Esophagus squamous epithelium (tissue), 5 donors: ENCODE data around the gene OTULINL. TPM values are rescaled to one million over a fixed set of nuclear protein-coding genes. Genes with fewer than 3 reads are reported as not detected.
A peak's percentile ranks its signal among the peaks of the same experiment; 100 is the strongest.

Experiments
- DNase-seq: peaks from one replicate; lab custom pipeline; 2025; lab: John Stamatoyannopoulos, UW
- H3K27ac ChIP-seq, 4 donors: fragments of 200-600 bp; sonication (generic); one replicate each; pipeline ENCODE4 v1.5.1; 2016 to 2019; ENCODE audit warnings: mild to moderate bottlenecking in 1 of 4
- H3K27me3 ChIP-seq, 4 donors: fragments of 200-600 bp; sonication (generic); 1 replicate in 3 of 4; 2 replicates in 1 of 4; pipeline versions ENCODE4 v1.5.1 to v1.6.0; 2017 to 2021; ENCODE audit warnings: antibody characterized with exemption in 1 of 4
- H3K36me3 ChIP-seq, 3 donors: fragments of 200-600 bp; sonication (generic); one replicate each; pipeline ENCODE4 v1.5.1; 2016 to 2019
- H3K4me1 ChIP-seq, 3 donors: fragments of 200-600 bp; sonication (generic); one replicate each; pipeline ENCODE4 v1.5.1; 2017 to 2019
- H3K4me3 ChIP-seq, 4 donors: fragments of 200-600 bp; sonication (generic); 1 replicate in 3 of 4; 2 replicates in 1 of 4; pipeline ENCODE4 v1.5.1; 2016 to 2019; ENCODE audit warnings: mild to moderate bottlenecking in 2 of 4, moderate library complexity in 1 of 4
- H3K9me3 ChIP-seq, 3 donors: fragments of 200-600 bp; sonication (generic); one replicate each; pipeline ENCODE4 v1.5.1; 2016 to 2019
- CTCF ChIP-seq, 6 experiments: fragments of 450-650 bp in 4 of 6; fragments of 200-600 bp in 2 of 6; sonication (generic) in 2 of 6; IDR thresholded peaks; one replicate each; pipeline ENCODE4 v1.5.1; 2016 to 2019; ENCODE audit warnings: antibody characterized with exemption in 6 of 6, mild to moderate bottlenecking in 4 of 6, moderate library complexity in 4 of 6
- POLR2A ChIP-seq, 4 donors: fragments of 450-650 bp; IDR thresholded peaks; one replicate each; pipeline ENCODE4 v1.6.1; 2017; ENCODE audit warnings: antibody characterized with exemption in 4 of 4, mild to moderate bottlenecking in 4 of 4, moderate library complexity in 3 of 4
- WGBS, 2 donors: methylation state at CpG; one replicate each; pipeline ENCODE4 v1.1.5; 2018; 5-methylcytosine and 5-hydroxymethylcytosine counted together
- intact Hi-C: fragments of 100-400 bp; cut with DNase I; formaldehyde crosslinking; loops from one replicate; pipeline ENCODE4 v1.15.0; 2022
- total RNA-seq, 4 donors: library from RNA; depleted of rRNA; stranded (reverse); fragments of >200 nt; gene quantifications; one replicate each; pipeline ENCODE4 v1.1.0, GENCODE V29; 2016
- donor health status: DM: yes; HTN: yes; CAD: no.

Gene OTULINL
- total RNA-seq, 4 donors from 2014 or later: 0.79 to 17.1 (median 4.5) TPM

GRCh38 chr5:14580398-14581034, 1.1 kb upstream of the OTULINL start:
- 72 to 74% methylated on average over 6 of the region's 6 CpGs for WGBS, 2 donors
- Histone ChIP-seq H3K9me3 (no peaks in the 10 kb centered on the region), H3K27ac (peak overlapping the region in 1 of 4 donors; percentile 14), H3K4me1 (peaks cover 4 to 31% (median 5%) of the 10 kb centered on the region in 3 donors), H3K36me3 (no peaks in the 10 kb centered on the region), H3K27me3 (peaks cover 0 to 56% (median 0%) of the 10 kb centered on the region in 4 donors), H3K4me3 (no peak overlapping the region)
- intact Hi-C loops: no loop called here
- TF ChIP-seq POLR2A (IDR thresholded peaks at IDR 0.05) (no peak), CTCF (IDR thresholded peaks at IDR 0.05) (no peak)
- no peak for DNase-seq

GRCh38 chr5:14581891-14582796, 552 bp downstream of the OTULINL start:
- H3K9me3 ChIP-seq: no peaks in the 10 kb centered on the region
- H3K4me1 ChIP-seq: peaks cover 4 to 31% (median 5%) of the 10 kb centered on the region in 3 donors
- intact Hi-C loops: no loop called here
- WGBS, 2 donors: 14 to 20% methylated on average over 12 to 16 of the region's 86 CpGs
- no peaks in the 10 kb centered on the region for H3K36me3 ChIP-seq
- peak overlapping the region; percentile 70 to 87 (median 74) for H3K27ac ChIP-seq
- peaks cover 0 to 51% (median 0%) of the 10 kb centered on the region in 4 donors for H3K27me3 ChIP-seq
- TF ChIP-seq CTCF (IDR thresholded peaks at IDR 0.05) (peak in 5 of 6 experiments; percentile 13 to 49 (median 30)), POLR2A (IDR thresholded peaks at IDR 0.05) (no peak)
- no peak for DNase-seq
- peak overlapping the region; percentile 55 to 87 (median 76) for H3K4me3 ChIP-seq

- intact Hi-C loops: no loop called here
- Histone ChIP-seq H3K4me1 (peaks cover 4 to 31% (median 5%) of the 10 kb centered on the region in 3 donors), H3K27ac (peak overlapping the region in 1 of 4 donors; percentile 87), H3K36me3 (no peaks in the 10 kb centered on the region), H3K27me3 (peaks cover 0 to 45% (median 0%) of the 10 kb centered on the region in 4 donors), H3K4me3 (peak overlapping the region; percentile 55 to 87 (median 76)), H3K9me3 (no peaks in the 10 kb centered on the region)
- no peak for TF ChIP-seq CTCF (IDR thresholded peaks at IDR 0.05)
- no peak for TF ChIP-seq POLR2A (IDR thresholded peaks at IDR 0.05)
- no peak for DNase-seq
- 33 to 46% methylated on average over 9 of the region's 9 CpGs for WGBS, 2 donors
Observed at GRCh38 chr5:14582797-14583137, 1.2 kb downstream of the OTULINL start.

- no peak for DNase-seq
- Histone ChIP-seq H3K27ac (no peak overlapping the region), H3K9me3 (no peaks in the 10 kb centered on the region), H3K27me3 (peaks cover 0 to 24% (median 0%) of the 10 kb centered on the region in 4 donors), H3K36me3 (no peaks in the 10 kb centered on the region), H3K4me3 (no peak overlapping the region), H3K4me1 (peaks cover 4 to 37% (median 8%) of the 10 kb centered on the region in 3 donors)
- TF ChIP-seq POLR2A (IDR thresholded peaks at IDR 0.05) (no peak), CTCF (IDR thresholded peaks at IDR 0.05) (no peak)
- WGBS, 2 donors: 77 to 80% methylated on average over 7 of the region's 7 CpGs
- intact Hi-C loops: no loop called here
Observed at GRCh38 chr5:14584848-14585247, 3.3 kb downstream of the OTULINL start.

- intact Hi-C loops: no loop called here
- no peak for DNase-seq
- Histone ChIP-seq H3K4me3 (no peak overlapping the region), H3K9me3 (no peaks in the 10 kb centered on the region), H3K4me1 (peaks cover 0 to 20% (median 3%) of the 10 kb centered on the region in 3 donors), H3K27ac (peak overlapping the region in 1 of 4 donors; percentile 35), H3K27me3 (peaks cover 0 to under 1% (median 0%) of the 10 kb centered on the region in 4 donors), H3K36me3 (no peaks in the 10 kb centered on the region)
- TF ChIP-seq POLR2A (IDR thresholded peaks at IDR 0.05) (no peak), CTCF (IDR thresholded peaks at IDR 0.05) (no peak)
- WGBS, 2 donors: 81 to 90% methylated on average over 6 of the region's 6 CpGs
Observed at GRCh38 chr5:14587150-14587549, 5.6 kb downstream of the OTULINL start.
